NCI-H1105 (cell line): ENCODE data around the gene UBTF.

ENCODE experiments used
- DNase-seq: peaks from one replicate; lab custom pipeline; 2025; lab: John Stamatoyannopoulos, UW

The UBTF gene

GRCh38 chr17:44197980-44198720 lies 21.3 kb downstream of the UBTF start:
- DNase-seq, result no peak

GRCh38 chr17:44197107-44197506 lies 22.4 kb downstream of the UBTF start:
- no peak for DNase-seq

DNA sequence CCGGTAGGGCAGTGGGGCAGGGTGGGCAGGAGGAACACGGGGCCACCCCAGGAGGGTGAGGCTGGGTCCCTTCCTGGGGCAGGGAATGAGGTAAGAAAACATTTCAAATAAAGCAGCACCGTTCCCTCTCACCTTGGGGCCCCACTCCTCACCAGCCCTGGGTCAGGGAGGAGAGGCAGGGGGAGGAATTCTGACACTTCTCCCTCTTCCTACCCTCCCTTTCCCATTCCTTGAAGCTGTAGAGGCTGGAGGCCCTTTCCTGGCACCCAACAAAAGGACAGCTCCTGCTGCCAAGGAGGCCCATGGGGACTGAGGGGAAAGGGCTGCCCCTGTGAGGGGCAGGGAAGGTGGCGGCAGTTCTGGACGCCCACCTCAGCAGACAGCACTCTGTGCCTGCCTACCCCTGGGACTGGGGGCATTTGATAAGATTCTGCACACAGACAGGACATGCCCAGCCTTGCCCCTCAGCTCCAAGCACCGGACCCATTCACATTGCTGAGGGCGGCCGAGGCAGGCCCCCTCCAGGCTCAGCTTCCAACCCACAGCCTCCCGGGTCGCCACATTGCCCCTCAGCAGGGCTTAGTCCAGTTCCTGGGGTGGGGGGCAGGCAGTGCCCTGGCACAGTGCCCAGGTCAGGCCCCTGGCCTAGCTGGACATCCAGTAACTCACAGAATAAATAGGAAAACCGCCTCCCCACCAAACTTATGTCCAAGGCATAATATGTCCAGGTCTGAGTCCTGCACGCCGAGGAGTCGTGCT lies 26.0 kb downstream of the UBTF start:
- no peak for DNase-seq

DNA sequence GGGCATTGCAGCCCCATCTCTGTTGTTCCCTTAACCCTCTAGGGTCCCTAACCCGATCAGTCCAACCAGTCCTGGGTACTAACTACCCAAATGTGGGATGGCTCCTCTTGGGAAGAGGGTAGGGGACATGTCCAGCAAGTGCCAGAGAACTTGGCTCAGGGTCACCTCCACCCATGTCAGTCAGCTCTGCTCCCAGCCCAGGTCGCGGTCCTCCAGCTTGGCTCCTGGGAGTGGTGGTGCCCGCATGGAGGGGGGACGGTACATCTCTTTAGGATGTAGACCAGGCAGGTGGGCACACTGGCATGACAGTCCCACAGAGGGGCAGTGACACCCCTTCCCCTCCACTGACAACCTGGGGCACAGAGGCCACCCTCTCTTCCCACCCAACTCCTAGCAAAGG lies 26.7 kb downstream of the UBTF start:
- no peak for DNase-seq

GRCh38 chr17:44191941-44192496 lies 27.5 kb downstream of the UBTF start:
- DNase-seq, result no peak

- DNase-seq, result no peak
Observed at GRCh38 chr17:44191369-44191768, 28.1 kb downstream of the UBTF start.

- no peak for DNase-seq
Observed at GRCh38 chr17:44190481-44190880, 29.0 kb downstream of the UBTF start.

DNA sequence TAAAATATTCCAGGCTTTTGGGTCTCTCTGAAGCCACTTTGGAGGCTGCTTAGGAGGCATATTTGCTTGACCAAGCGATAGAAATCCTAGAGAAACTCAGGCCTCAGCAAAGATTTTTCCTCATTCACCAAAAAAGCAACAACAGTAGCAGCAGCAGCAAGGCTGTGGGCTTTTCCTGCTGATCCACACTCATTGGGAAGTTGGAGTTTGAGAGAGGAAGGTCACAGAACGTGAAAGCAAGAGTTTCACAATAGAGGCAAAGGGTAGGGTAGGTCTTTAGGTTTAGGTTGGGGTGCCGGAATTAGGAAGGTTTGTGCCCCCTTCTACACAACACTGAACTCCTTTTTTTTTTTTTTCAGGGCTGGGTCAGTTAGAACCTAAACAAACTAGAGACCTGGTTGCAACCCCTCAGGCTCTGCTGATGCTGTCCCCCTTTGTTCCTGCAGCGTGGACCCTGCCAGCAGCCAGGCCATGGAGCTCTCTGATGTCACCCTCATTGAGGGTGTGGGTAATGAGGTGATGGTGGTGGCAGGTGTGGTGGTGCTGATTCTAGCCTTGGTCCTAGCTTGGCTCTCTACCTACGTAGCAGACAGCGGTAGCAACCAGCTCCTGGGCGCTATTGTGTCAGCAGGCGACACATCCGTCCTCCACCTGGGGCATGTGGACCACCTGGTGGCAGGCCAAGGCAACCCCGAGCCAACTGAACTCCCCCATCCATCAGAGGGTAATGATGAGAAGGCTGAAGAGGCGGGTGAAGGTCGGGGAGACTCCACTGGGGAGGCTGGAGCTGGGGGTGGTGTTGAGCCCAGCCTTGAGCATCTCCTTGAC lies 30.7 kb downstream of the UBTF start:
- DNase-seq, result no peak

- peak; percentile 59 for DNase-seq
Observed at GRCh38 chr17:44187131-44187899, 32.2 kb downstream of the UBTF start.

DNA sequence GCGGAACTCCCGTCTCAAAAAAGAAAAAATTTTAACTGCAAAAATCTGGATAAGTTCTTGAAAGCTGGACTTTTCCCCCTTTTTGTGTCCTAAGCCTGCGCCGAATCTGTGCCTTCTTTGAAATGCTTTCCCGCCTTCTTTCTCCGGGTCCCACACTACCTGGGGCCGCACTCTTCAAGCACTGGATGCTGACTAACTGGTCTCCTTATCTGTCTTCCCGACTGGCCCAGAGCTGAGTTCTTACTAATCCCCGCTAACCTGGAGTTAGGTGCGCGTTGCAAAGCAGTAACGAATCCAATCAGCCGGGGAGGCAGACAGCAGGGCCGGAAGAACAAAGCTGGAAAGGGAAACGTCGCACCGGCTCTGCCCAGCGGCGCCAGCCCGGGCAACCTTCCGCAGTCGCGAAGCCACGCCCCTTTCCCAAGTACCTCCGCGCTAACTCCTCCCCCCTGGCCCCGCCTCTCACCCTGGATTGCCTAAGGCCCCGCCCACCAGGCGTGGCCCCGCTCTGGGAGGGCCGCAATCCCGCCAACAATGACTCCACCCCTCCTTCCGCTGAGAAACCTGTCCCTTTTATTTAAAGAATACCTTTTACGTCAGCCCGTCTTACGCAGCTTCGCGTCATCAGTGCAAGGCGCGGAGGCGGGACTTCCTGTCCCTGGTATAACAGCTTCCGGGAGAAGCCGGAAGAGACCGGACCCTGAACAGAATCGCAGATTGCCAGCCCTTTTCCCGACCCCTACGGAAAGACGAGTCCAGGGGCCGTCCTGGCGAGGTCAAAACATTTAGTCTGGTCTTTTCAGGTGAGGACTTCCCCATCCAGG lies 33.0 kb downstream of the UBTF start, which contains the start of gene TMUB2:
TSS of gene TMUB2 (plus strand) at position 666 of the 824 bp plus-strand sequence. CDS start 737 bp downstream, outside the sequence.
- DNase-seq, result peak; percentile 98

GRCh38 chr17:44184212-44184810 lies 35.2 kb downstream of the UBTF start:
- no peak for DNase-seq

GRCh38 chr17:44183024-44183423 lies 36.5 kb downstream of the UBTF start:
- no peak for DNase-seq

- DNase-seq, result no peak
Observed at GRCh38 chr17:44178133-44178532, 41.3 kb downstream of the UBTF start.

GRCh38 chr17:44177640-44178039 lies 41.8 kb downstream of the UBTF start:
- DNase-seq, result no peak

GRCh38 chr17:44176671-44177501 lies 42.6 kb downstream of the UBTF start:
- DNase-seq, result no peak

DNA sequence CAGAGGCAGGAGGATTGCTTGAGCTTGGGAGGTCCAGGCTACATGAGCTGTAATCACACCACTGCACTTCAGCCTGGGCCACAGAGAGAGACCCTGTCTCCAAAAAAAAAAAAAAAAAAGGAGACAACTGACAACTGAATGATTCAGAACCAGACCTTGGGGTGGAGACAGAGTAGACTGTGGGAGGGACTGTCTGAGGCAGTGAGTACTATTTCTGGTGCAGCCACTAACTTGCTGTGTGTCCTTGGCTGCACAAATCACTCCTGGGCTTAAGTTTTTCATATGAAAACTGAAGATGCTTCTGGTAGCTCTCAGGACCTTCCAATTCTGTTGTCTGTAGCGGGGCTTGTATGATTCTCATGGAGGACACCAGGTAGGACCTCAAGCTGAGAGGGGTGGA lies 43.2 kb downstream of the UBTF start:
- no peak for DNase-seq

GRCh38 chr17:44174427-44174826 lies 45.0 kb downstream of the UBTF start:
- DNase-seq, result no peak

DNA sequence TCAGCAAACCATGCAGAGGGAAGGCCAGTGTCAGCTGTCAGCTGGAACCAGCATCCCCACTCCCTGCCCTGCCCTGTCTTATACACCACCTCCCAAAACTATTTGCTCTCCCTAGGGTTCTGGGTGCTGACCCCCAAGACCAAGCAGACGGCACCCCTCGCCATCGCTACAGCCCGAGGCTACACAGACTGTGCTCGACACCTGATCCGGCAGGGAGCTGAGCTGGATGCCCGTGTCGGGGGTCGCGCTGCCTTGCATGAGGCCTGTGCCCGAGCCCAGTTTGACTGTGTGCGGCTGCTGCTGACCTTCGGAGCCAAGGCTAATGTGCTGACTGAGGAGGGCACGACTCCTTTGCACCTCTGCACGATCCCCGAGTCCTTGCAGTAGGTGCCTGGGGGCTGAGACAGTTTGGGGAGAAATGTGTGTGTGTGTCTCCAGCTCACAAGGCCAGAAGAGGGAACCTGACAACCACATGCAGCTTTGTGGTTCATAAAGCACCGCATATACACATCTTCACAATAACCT lies 47.5 kb downstream of the UBTF start:
- no peak for DNase-seq
